Neural progenitor cell (in vitro differentiated cells): ENCODE results near the gene HIC2. TPM values are rescaled to one million over a fixed set of nuclear protein-coding genes. Genes with fewer than 3 reads are reported as not detected.
A peak's percentile ranks its signal among the peaks of the same experiment; 100 is the strongest.
"Not testable (repeated sequence)": the region's sequence is repeated elsewhere in the genome, so short reads cannot be mapped to it uniquely, and the experiment has no call there.

Experiments used
- DNase-seq: peaks from one replicate; pipeline ENCODE4 v3.0.0-alpha.2; 2016; ENCODE audit warnings: low spot score
- H2AFZ ChIP-seq: fragments of 200-600 bp; sonication (generic); replicated peaks from 2 replicates; pipeline ENCODE4 v1.6.1; 2016; ENCODE audit warnings: antibody characterized with exemption
- H3F3A ChIP-seq: fragments of 200-600 bp; sonication (generic); 2 replicates; pipeline ENCODE4 v1.6.1; 2016; ENCODE audit warnings: antibody characterized with exemption, low read depth
- H3K27ac ChIP-seq: fragments of 200-600 bp; sonication (generic); 2 replicates; pipeline ENCODE4 v1.5.1; 2016; ENCODE audit warnings: mild to moderate bottlenecking
- H3K27me3 ChIP-seq: fragments of 200-600 bp; sonication (generic); 2 replicates; pipeline ENCODE4 v1.6.1; 2016; ENCODE audit warnings: mild to moderate bottlenecking, moderate library complexity
- H3K36me3 ChIP-seq: fragments of 200-600 bp; sonication (generic); 2 replicates; pipeline ENCODE4 v1.5.1; 2016
- H3K4me1 ChIP-seq: fragments of 200-600 bp; sonication (generic); 2 replicates; pipeline ENCODE4 v1.6.1; 2016; ENCODE audit warnings: mixed run types
- H3K4me2 ChIP-seq: fragments of 200-600 bp; sonication (generic); 2 replicates; pipeline ENCODE4 v1.6.1; 2016
- H3K4me3 ChIP-seq: fragments of 200-600 bp; sonication (generic); 2 replicates; pipeline ENCODE4 v1.5.1; 2016
- H3K79me2 ChIP-seq: fragments of 200-600 bp; sonication (generic); 2 replicates; pipeline ENCODE4 v1.6.1; 2016; ENCODE audit warnings: low read depth
- H3K9ac ChIP-seq: fragments of 200-600 bp; sonication (generic); 2 replicates; pipeline ENCODE4 v1.6.1; 2016
- H3K9me3 ChIP-seq: fragments of 200-600 bp; sonication (generic); 2 replicates; pipeline ENCODE4 v1.5.1; 2016; ENCODE audit warnings: low read depth
- H4K20me1 ChIP-seq: fragments of 200-600 bp; sonication (generic); 2 replicates; pipeline ENCODE4 v1.6.1; 2016; ENCODE audit warnings: low read depth
- H3K27ac Mint-ChIP-seq: 3 replicates; pipeline ENCODE4 v1.8.0; 2021; ENCODE audit warnings: mixed read lengths
- H3K27me3 Mint-ChIP-seq: 2 replicates; pipeline ENCODE4 v1.8.0; 2022; ENCODE audit warnings: low read depth, mild to moderate bottlenecking, inconsistent platforms, moderate library complexity, mixed read lengths; ENCODE audit not compliant: insufficient read depth
- H3K36me3 Mint-ChIP-seq: 3 replicates; pipeline ENCODE4 v1.8.0; 2021; ENCODE audit warnings: mixed read lengths
- H3K4me1 Mint-ChIP-seq: 3 replicates; pipeline ENCODE4 v1.8.0; 2021; ENCODE audit warnings: mixed read lengths
- H3K4me3 Mint-ChIP-seq: 3 replicates; pipeline ENCODE4 v1.8.0; 2021; ENCODE audit warnings: mild to moderate bottlenecking, moderate library complexity, mixed read lengths
- H3K9me3 Mint-ChIP-seq: 3 replicates; pipeline ENCODE4 v1.8.0; 2020; ENCODE audit warnings: mixed read lengths
- total RNA-seq: library from RNA; depleted of rRNA; stranded (reverse); fragments of >200 nt; gene quantifications from 2 replicates; pipeline ENCODE4 v1.2.3, GENCODE V29; 2015; ENCODE audit warnings: low replicate concordance

Gene HIC2
- total RNA-seq, 1 donor from 2014 or later: 14.3 TPM

GRCh38 chr22:21394613-21395012 lies 22.6 kb upstream of the HIC2 start:
- not testable (repeated sequence) for H3K4me3 Mint-ChIP-seq, H3K9me3 ChIP-seq, DNase-seq, H3K27ac ChIP-seq, H3K9me3 Mint-ChIP-seq, H3K36me3 Mint-ChIP-seq, H3K4me1 Mint-ChIP-seq, H3K4me3 ChIP-seq, H3F3A ChIP-seq, H3K79me2 ChIP-seq, H3K4me2 ChIP-seq, H3K27ac Mint-ChIP-seq, H2AFZ ChIP-seq, H3K36me3 ChIP-seq, H4K20me1 ChIP-seq, H3K27me3 Mint-ChIP-seq, H3K9ac ChIP-seq, H3K4me1 ChIP-seq, H3K27me3 ChIP-seq

- H3K9ac ChIP-seq, H3K36me3 Mint-ChIP-seq, H3K79me2 ChIP-seq, H3K27me3 Mint-ChIP-seq, H2AFZ ChIP-seq, H4K20me1 ChIP-seq, H3K4me1 Mint-ChIP-seq, H3K27ac Mint-ChIP-seq, H3K4me3 ChIP-seq, H3K36me3 ChIP-seq, H3F3A ChIP-seq, DNase-seq, H3K4me3 Mint-ChIP-seq, H3K4me2 ChIP-seq, H3K27me3 ChIP-seq, H3K9me3 Mint-ChIP-seq, H3K27ac ChIP-seq, H3K4me1 ChIP-seq, H3K9me3 ChIP-seq: not testable (repeated sequence)
Measured at GRCh38 chr22:21401197-21401969, 15.8 kb upstream of the HIC2 start.

GRCh38 chr22:21402763-21403314 lies 14.3 kb upstream of the HIC2 start:
- H3K9me3 Mint-ChIP-seq, H3K4me1 Mint-ChIP-seq, H3K27me3 Mint-ChIP-seq, H3K4me2 ChIP-seq, H3K27me3 ChIP-seq, H3K4me3 ChIP-seq, H3K27ac Mint-ChIP-seq, H4K20me1 ChIP-seq, H3K4me3 Mint-ChIP-seq, H3K79me2 ChIP-seq, H3F3A ChIP-seq, H2AFZ ChIP-seq, H3K27ac ChIP-seq, H3K9me3 ChIP-seq, H3K4me1 ChIP-seq, DNase-seq, H3K36me3 Mint-ChIP-seq, H3K36me3 ChIP-seq, H3K9ac ChIP-seq: not testable (repeated sequence)

GRCh38 chr22:21407139-21407538 lies 10.0 kb upstream of the HIC2 start:
- not testable (repeated sequence) for H3K4me3 ChIP-seq, H3F3A ChIP-seq, H3K79me2 ChIP-seq, DNase-seq, H4K20me1 ChIP-seq, H3K27me3 Mint-ChIP-seq, H2AFZ ChIP-seq, H3K9me3 Mint-ChIP-seq, H3K4me3 Mint-ChIP-seq, H3K36me3 ChIP-seq, H3K27ac Mint-ChIP-seq, H3K27me3 ChIP-seq, H3K9me3 ChIP-seq, H3K36me3 Mint-ChIP-seq, H3K4me1 Mint-ChIP-seq, H3K4me1 ChIP-seq, H3K9ac ChIP-seq, H3K4me2 ChIP-seq, H3K27ac ChIP-seq

GRCh38 chr22:21407792-21408191 lies 9.4 kb upstream of the HIC2 start:
- H2AFZ ChIP-seq, H3K27me3 Mint-ChIP-seq, H3K27ac ChIP-seq, H3K4me3 ChIP-seq, H3K9me3 ChIP-seq, H3K9me3 Mint-ChIP-seq, H3K4me1 Mint-ChIP-seq, H3F3A ChIP-seq, H3K4me1 ChIP-seq, H3K36me3 Mint-ChIP-seq, DNase-seq, H3K79me2 ChIP-seq, H3K36me3 ChIP-seq, H3K27ac Mint-ChIP-seq, H4K20me1 ChIP-seq, H3K4me3 Mint-ChIP-seq, H3K9ac ChIP-seq, H3K27me3 ChIP-seq, H3K4me2 ChIP-seq: not testable (repeated sequence)

GRCh38 chr22:21416375-21416774 lies 796 bp upstream of the HIC2 start:
- DNase-seq, H3K9ac ChIP-seq: not testable (repeated sequence)

GRCh38 chr22:21417853-21418252 lies 682 bp downstream of the HIC2 start:
- H3K36me3 Mint-ChIP-seq, DNase-seq, H4K20me1 ChIP-seq, H3K4me1 Mint-ChIP-seq, H3K9me3 ChIP-seq, H3K27ac ChIP-seq, H3K27me3 ChIP-seq, H2AFZ ChIP-seq, H3F3A ChIP-seq, H3K9ac ChIP-seq, H3K36me3 ChIP-seq, H3K4me2 ChIP-seq, H3K27ac Mint-ChIP-seq, H3K79me2 ChIP-seq, H3K4me1 ChIP-seq, H3K27me3 Mint-ChIP-seq, H3K9me3 Mint-ChIP-seq: not testable (repeated sequence)
- H3K4me3 ChIP-seq: peak overlapping the region; percentile 64
- peak overlapping the region; percentile 84 for H3K4me3 Mint-ChIP-seq

More at GRCh38 chr22:21416375-21416774, 796 bp upstream of the HIC2 start:
- not testable (repeated sequence) for H3K27ac ChIP-seq, H3K27me3 ChIP-seq, H3K79me2 ChIP-seq, H3K4me3 Mint-ChIP-seq, H3K27me3 Mint-ChIP-seq, H3K27ac Mint-ChIP-seq, H3K9me3 Mint-ChIP-seq, H3K4me1 Mint-ChIP-seq, H3K4me2 ChIP-seq, H3F3A ChIP-seq, H2AFZ ChIP-seq, H3K4me1 ChIP-seq, H3K9me3 ChIP-seq, H4K20me1 ChIP-seq, H3K36me3 ChIP-seq, H3K36me3 Mint-ChIP-seq
- H3K4me3 ChIP-seq: peak overlapping the region; percentile 25

GRCh38 chr22:21418974-21419638 lies 1.9 kb downstream of the HIC2 start:
- not testable (repeated sequence) for H3K4me3 ChIP-seq, H3K36me3 ChIP-seq, H3K27me3 ChIP-seq, H3K4me1 ChIP-seq, H3K9me3 Mint-ChIP-seq, H3K9me3 ChIP-seq, H3K27ac Mint-ChIP-seq, H3K4me1 Mint-ChIP-seq, H3K27me3 Mint-ChIP-seq, H3K4me3 Mint-ChIP-seq, H3K79me2 ChIP-seq, H3K9ac ChIP-seq, H3K4me2 ChIP-seq, H2AFZ ChIP-seq, H3K36me3 Mint-ChIP-seq, H3K27ac ChIP-seq, H3F3A ChIP-seq, H4K20me1 ChIP-seq, DNase-seq
